WI38 (cell line): Measurements from ENCODE around the gene PXDN.

Experiments used
- H3K4me3 ChIP-seq: 2 replicates; pipeline ENCODE4 v1.5.1; 2011; ENCODE audit warnings: low read depth, mild to moderate bottlenecking, control low read depth, low read length
- CTCF ChIP-seq: IDR thresholded peaks from 2 replicates; pipeline ENCODE4 v1.5.1; 2012; ENCODE audit warnings: low read depth, mild to moderate bottlenecking, control low read depth, low read length

The PXDN gene

DNA sequence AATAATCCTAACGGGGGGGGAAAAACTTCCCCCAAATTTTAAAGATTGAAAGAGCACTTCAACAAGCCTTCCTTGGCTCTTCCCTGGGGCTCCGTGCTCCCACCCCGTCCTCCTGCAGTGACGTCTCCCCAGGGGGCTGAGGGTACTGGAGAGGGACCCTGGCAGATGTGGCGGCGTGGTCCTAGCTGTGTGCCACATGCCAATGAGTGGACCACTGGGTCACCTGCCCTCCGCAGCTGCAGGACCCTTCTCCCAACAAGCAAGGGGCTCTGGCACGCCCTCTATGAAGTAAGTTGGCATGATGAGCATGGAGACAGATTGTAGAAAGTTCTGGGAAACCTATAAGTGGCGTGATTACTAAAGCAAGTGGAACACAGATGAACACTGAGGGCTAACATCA, 46.7 kb downstream of the PXDN start:
- H3K4me3 ChIP-seq: no peak overlapping the region
- TF ChIP-seq CTCF: no peak

DNA sequence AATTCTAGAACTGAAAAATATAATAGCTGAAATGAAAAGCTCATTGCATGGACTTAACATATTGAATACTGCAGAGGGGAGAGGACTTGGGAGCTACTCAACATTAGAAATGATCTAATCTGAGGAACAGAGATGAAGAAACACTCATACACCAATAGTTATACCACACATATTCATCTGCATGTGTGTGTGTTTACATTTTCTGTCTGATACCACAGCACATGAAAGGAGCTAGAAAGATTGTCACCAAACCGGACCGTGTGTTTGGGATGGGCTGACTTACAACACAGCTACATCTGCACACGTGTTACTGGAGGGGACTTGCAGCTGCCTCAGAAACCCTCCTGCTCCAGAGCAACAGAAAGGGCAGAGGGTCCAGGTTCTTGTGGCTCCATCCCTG, 47.8 kb downstream of the PXDN start:
- H3K4me3 ChIP-seq: no peak overlapping the region
- no peak for TF ChIP-seq CTCF

GRCh38 chr2:1694371-1695271, 49.7 kb downstream of the PXDN start:
- no peak for TF ChIP-seq CTCF
- no peak overlapping the region for H3K4me3 ChIP-seq

- TF ChIP-seq CTCF: no peak
- H3K4me3 ChIP-seq: no peak overlapping the region
These were observed 50.6 kb downstream of the PXDN start for GRCh38 chr2:1693723-1694122.

GRCh38 chr2:1692342-1692741, 52.0 kb downstream of the PXDN start:
- H3K4me3 ChIP-seq: no peak overlapping the region
- no peak for TF ChIP-seq CTCF

- TF ChIP-seq CTCF: no peak
These were observed 52.9 kb downstream of the PXDN start for GRCh38 chr2:1691366-1691765.

GRCh38 chr2:1690056-1690775, 54.1 kb downstream of the PXDN start:
- TF ChIP-seq CTCF: no peak
- no peak overlapping the region for H3K4me3 ChIP-seq

More at GRCh38 chr2:1691366-1691765, 52.9 kb downstream of the PXDN start:
- H3K4me3 ChIP-seq: no peak overlapping the region
